Cardiac muscle cell (in vitro differentiated cells and primary cell): Measurements from ENCODE around the gene LIPE. TPM values are rescaled to one million over a fixed set of nuclear protein-coding genes. Genes with fewer than 3 reads are reported as not detected.
A peak's percentile ranks its signal among the peaks of the same experiment; 100 is the strongest.

Experiments
- DNase-seq, 2 donors: peaks; one replicate each; pipeline versions ENCODE4 v3.0.0 to v3.0.0-alpha.2; 2010 to 2017; ENCODE audit warnings: low read depth in 1 of 2, low spot score in 1 of 2
- H3K27ac ChIP-seq: fragments of 200-600 bp; sonication (generic); 2 replicates; pipeline ENCODE4 v1.5.1; 2016
- H3K27me3 ChIP-seq: fragments of 200-600 bp; sonication (generic); 2 replicates; pipeline ENCODE4 v1.6.0; 2016; ENCODE audit warnings: control low read depth
- H3K36me3 ChIP-seq: fragments of 200-600 bp; sonication (generic); 2 replicates; pipeline ENCODE4 v1.5.1; 2016; ENCODE audit warnings: control low read depth
- H3K4me1 ChIP-seq: fragments of 200-600 bp; sonication (generic); 2 replicates; pipeline ENCODE4 v1.8.1; 2017; ENCODE audit warnings: low read depth, mild to moderate bottlenecking, mixed run types
- H3K4me3 ChIP-seq: fragments of 200-600 bp; sonication (generic); 2 replicates; pipeline ENCODE4 v1.5.1; 2016; ENCODE audit warnings: mild to moderate bottlenecking
- H3K9me3 ChIP-seq: fragments of 200-600 bp; sonication (generic); 2 replicates; pipeline ENCODE4 v1.5.1; 2017; ENCODE audit warnings: low read depth, mild to moderate bottlenecking, control low read depth
- polyA plus RNA-seq: library from polyadenylated mRNA; unstranded; fragments of >200 nt; fragmentation: Nextera tagmentation; extraction: Ambion mirVana; gene quantifications from 2 replicates; pipeline ENCODE4 v1.2.1, GENCODE V29; 2016
- total RNA-seq: library from RNA; depleted of rRNA; stranded (reverse); fragments of >200 nt; gene quantifications from 2 replicates; pipeline ENCODE4 v1.2.3, GENCODE V29; 2016
- TF ChIP-seq, protein P1 (sequence below): IDR thresholded peaks from 2 replicates; pipeline ENCODE4 v1.5.1; 2012; ENCODE audit warnings: low read depth, mild to moderate bottlenecking, low read length

The LIPE gene
- total and polyA plus RNA-seq, 2 experiments from 2014 or later, result 20.2 to 24.4 TPM

DNA sequence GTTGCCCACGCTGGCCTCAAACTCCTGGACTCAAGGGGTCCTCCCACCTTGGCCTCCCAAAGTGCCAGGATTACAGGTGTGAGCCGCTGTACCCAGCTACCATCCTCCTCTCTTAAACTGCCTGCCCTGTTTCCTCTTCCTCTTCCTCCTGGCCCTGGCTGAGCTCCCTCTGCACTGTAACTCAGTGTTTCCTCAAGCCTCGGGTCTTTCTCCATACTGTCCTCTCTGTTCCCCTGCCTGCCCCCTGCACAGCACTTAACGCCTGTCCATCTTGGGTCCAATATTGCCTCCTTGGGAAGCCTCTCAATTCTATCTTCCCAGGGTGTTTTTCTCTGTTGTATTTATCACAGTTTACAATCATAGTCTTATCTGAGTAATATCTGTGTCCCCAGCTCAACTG lies 6.1 kb downstream of the LIPE start:
- DNase-seq, result no peak
- peaks cover 17% of the 10 kb centered on the region for H3K4me1 ChIP-seq
- no peaks in the 10 kb centered on the region for H3K27me3 ChIP-seq
- no peak overlapping the region for H3K27ac ChIP-seq
- no peaks in the 10 kb centered on the region for H3K36me3 ChIP-seq
- no peak overlapping the region for H3K4me3 ChIP-seq
- no peaks in the 10 kb centered on the region for H3K9me3 ChIP-seq
- TF ChIP-seq, protein P1, sequence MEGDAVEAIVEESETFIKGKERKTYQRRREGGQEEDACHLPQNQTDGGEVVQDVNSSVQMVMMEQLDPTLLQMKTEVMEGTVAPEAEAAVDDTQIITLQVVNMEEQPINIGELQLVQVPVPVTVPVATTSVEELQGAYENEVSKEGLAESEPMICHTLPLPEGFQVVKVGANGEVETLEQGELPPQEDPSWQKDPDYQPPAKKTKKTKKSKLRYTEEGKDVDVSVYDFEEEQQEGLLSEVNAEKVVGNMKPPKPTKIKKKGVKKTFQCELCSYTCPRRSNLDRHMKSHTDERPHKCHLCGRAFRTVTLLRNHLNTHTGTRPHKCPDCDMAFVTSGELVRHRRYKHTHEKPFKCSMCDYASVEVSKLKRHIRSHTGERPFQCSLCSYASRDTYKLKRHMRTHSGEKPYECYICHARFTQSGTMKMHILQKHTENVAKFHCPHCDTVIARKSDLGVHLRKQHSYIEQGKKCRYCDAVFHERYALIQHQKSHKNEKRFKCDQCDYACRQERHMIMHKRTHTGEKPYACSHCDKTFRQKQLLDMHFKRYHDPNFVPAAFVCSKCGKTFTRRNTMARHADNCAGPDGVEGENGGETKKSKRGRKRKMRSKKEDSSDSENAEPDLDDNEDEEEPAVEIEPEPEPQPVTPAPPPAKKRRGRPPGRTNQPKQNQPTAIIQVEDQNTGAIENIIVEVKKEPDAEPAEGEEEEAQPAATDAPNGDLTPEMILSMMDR, result no peak

DNA sequence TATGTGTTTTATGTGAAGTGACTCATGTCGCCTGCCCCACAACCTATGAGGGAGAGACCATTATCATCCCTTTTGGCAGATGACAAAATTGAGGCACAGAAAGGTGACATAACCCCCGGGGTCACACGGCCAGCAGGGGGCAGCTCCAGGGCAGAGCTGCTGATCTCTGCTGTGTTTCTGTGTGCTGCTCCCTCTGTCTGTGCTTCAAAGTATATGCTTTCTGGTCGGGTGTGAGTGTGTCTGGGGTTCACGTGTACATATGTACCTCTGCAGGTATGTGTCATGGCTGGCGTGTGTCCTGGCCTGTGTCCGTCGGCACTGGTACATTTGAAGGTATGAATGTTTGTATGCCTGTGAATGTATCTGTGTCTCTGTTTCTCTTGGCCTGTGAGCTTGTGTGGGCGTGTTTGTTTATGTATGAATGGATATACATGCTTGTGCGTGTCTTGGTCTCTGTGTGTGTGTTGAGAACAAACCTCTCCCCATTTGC lies 7.1 kb downstream of the LIPE start:
- Histone ChIP-seq H3K27me3 (no peaks in the 10 kb centered on the region), H3K36me3 (no peaks in the 10 kb centered on the region), H3K4me3 (no peak overlapping the region), H3K27ac (no peak overlapping the region), H3K9me3 (no peaks in the 10 kb centered on the region), H3K4me1 (peaks cover 17% of the 10 kb centered on the region)
- TF ChIP-seq, protein P1, result peak; percentile 75
- DNase-seq, result peak in 1 of 2 donors; percentile 51

DNA sequence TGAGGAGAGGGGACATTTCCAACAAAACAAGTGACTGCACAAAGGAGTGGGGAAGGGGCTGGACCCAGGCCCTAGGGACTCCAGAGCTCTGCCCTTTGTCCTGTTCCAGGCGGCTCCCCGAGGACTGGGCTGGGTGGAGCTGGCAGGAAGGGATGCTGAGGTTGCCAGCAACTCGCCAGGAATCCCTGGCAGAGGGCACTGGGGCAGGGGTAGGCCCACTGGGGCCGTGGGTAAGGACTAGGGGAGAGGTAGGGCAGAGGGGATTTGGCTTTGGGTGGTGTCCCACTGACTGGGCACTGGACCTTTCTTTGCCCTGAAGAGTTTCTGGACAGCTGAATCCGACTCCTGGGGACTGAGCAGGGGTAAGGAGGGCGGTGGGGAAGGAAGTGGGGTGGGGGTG lies 7.9 kb downstream of the LIPE start:
- TF ChIP-seq, protein P1, result no peak
- Histone ChIP-seq H3K4me3 (no peak overlapping the region), H3K36me3 (no peaks in the 10 kb centered on the region), H3K27ac (no peak overlapping the region), H3K27me3 (no peaks in the 10 kb centered on the region), H3K9me3 (no peaks in the 10 kb centered on the region), H3K4me1 (peaks cover 11% of the 10 kb centered on the region)
- DNase-seq, result no peak

DNA sequence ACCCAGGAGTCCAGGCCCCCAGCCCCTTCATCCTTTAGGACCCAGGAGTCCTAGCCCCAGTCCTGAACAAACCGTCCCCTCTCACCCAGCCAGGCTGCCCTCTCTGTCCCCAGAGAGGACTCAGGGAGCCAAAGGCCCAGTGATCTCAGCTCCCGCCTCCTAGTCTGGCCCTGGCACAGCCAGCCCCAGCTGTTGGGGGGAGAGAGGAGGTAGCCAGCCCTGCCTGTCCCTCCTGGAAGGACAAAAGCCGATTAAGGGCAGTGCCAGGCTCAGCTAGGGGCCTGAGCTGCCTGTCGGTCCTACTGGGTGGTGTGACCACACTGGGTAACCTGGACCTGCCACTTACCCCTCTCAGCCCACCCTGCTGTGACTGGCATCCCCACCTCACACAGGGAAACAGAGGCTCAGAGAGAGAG lies 14.5 kb downstream of the LIPE start:
- no peak for DNase-seq
- TF ChIP-seq, protein P1, result no peak
- no peaks in the 10 kb centered on the region for H3K36me3 ChIP-seq
- no peak overlapping the region for H3K4me3 ChIP-seq
- no peaks in the 10 kb centered on the region for H3K27me3 ChIP-seq
- H3K27ac ChIP-seq, result no peak overlapping the region
- H3K9me3 ChIP-seq, result no peaks in the 10 kb centered on the region
- H3K4me1 ChIP-seq, result no peaks in the 10 kb centered on the region

DNA sequence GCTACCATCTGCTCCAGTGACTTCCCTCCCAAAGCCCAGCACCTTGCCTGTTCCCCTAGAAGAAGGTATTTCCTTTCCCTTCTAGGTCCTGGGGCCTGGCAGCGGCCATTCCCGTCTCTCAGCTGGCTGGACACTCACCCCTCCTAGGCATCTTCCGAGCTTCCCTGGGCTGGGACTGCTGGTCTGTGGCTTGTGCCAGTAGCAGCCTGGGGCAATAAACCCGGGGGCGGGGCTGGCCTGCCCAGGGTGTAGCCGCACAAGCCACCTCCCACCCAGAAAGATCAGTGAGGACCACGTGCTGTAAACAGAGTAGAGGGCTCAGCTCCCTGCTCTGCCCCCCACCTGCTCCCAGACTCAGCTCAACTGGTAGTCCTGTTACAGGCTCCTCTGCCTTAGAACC lies 15.0 kb downstream of the LIPE start:
- Histone ChIP-seq H3K27me3 (no peaks in the 10 kb centered on the region), H3K4me3 (no peak overlapping the region), H3K9me3 (no peaks in the 10 kb centered on the region), H3K36me3 (no peaks in the 10 kb centered on the region), H3K4me1 (no peaks in the 10 kb centered on the region), H3K27ac (no peak overlapping the region)
- no peak for DNase-seq
- TF ChIP-seq, protein P1, result no peak
